ENCODE measurements around the gene TOX2. TPM values are rescaled to one million over a fixed set of nuclear protein-coding genes. Genes with fewer than 3 reads are reported as not detected.

TOX2 gene
- total and polyA plus RNA-seq, 2 of the 8 experiments (the other 6 are each of a cell fraction or from before 2014, with no cell fraction given) = 1.8 to 3.4 TPM

- TF ChIP-seq CHD7 (IDR thresholded peaks at IDR 0.05; ENCODE audit: insufficient replicate concordance, low read length) (no peak), ZNF274 (IDR thresholded peaks at IDR 0.05; ENCODE audit: borderline replicate concordance, extremely low read depth, low read length) (no peak), KDM5A (IDR thresholded peaks at IDR 0.05; ENCODE audit: low read length) (no peak), ASH2L (IDR thresholded peaks at IDR 0.05; ENCODE audit: low read length) (no peak), POLR2A (IDR thresholded peaks at IDR 0.05; ENCODE audit: control extremely low read depth in 1 of 2, low read depth in 2 of 2, low read length in 2 of 2) (no peak), RFX5 (IDR thresholded peaks at IDR 0.05; ENCODE audit: borderline replicate concordance, low read depth, low read length) (no peak), FOSL1 (IDR thresholded peaks at IDR 0.05; ENCODE audit: insufficient read depth, low read depth, low read length) (no peak), POU5F1 (IDR thresholded peaks at IDR 0.05; ENCODE audit: low read depth, low read length) (no peak), EP300 (IDR thresholded peaks at IDR 0.05; ENCODE audit: borderline replicate concordance in 1 of 2, low read depth in 2 of 2, low read length in 2 of 2) (no peak), RAD21 (IDR thresholded peaks at IDR 0.05 in 1 of 2, conservative IDR thresholded peaks at IDR 0.05 in 1 of 2; ENCODE audit: low read depth in 2 of 2, low read length in 2 of 2) (no peak)
Measured at GRCh38 chr20:43909211-43909610, 5.4 kb upstream of the TOX2 start (continued).

All from H1 (cell line).